Erythroblast (primary cell): Measurements from ENCODE around the gene MSI2.

ENCODE experiments used
- DNase-seq, 2 experiments: peaks; one replicate each; lab custom pipeline; 2025; lab: John Stamatoyannopoulos, UW
- GATA1 ChIP-seq: IDR thresholded peaks from 2 replicates; pipeline ENCODE4 v1.6.1; 2011; ENCODE audit warnings: low read depth, mild to moderate bottlenecking, control low read depth, low read length, moderate library complexity
- POLR2A ChIP-seq: IDR thresholded peaks from 2 replicates; pipeline ENCODE4 v1.6.1; 2011; ENCODE audit warnings: mild to moderate bottlenecking, low read length

MSI2 gene

DNA sequence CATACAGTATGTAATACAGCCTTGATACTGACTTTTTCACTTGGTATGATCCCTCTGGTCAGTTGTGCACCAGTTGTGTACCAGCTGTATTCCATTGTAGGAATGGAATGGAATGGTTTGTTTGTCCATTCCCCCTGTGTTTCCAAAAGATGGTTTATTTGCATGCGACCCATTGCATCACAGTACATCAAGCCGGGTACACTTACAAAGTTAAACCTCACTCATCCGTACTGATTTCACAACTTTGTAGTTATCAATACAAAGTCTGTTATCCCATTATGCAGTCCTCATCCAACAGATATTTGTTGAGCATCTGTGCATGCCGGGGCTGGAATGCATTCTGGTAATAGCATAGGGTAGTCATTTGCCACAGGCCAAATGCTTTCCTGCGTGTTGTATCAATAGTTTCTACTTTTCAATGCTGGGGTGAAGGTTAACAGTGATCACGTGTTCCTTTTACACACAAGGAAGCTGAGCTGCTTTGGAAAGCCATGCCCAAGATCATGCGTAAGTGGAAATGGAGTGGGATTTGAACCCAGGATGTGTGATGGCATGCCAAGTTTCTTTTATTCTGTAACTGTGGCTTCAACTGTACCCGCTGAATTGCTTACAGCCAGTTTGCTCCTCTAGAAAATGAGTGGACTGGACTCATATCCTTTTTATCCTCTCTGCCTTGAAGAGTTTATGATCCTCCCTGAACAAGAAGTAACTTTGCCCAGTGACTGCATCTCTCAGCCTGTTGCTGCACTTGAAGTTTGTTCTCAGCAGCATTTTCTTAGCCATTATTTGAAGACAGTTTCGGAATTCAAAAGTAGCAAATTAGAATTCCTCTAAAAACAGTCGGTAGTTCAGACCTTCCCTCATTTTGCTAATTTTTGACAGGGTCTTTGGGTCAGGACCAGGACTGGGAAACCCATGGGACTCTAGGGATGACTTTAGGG is 260.2 kb downstream of the MSI2 start:
- no peak for TF ChIP-seq GATA1
- TF ChIP-seq POLR2A, result no peak
- no peak for DNase-seq

DNA sequence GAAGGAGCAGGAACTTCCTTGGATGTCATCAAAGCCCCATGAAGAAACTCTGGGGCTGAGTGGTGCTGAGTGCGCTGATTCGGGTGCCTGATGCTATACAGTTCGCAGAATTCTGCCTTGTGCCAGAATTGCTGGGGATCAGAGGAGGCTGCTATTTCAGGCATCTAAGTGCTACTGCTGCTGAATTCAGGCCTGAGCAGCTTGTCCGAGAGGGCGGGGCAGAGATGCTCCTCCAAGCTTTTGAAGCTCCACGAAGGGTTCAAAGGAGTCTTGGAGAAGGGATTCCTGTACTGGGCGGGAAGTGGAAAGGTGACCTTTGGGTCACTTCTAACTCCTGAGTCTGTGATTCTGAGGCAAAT is 260.9 kb downstream of the MSI2 start:
- no peak for DNase-seq
- no peak for TF ChIP-seq POLR2A
- TF ChIP-seq GATA1, result no peak

- no peak for DNase-seq
- TF ChIP-seq POLR2A (no peak), GATA1 (no peak)
Observed at GRCh38 chr17:57517632-57518456, 261.5 kb downstream of the MSI2 start.

- TF ChIP-seq POLR2A, result no peak
- TF ChIP-seq GATA1, result no peak
- no peak for DNase-seq
Observed at GRCh38 chr17:57518587-57519581, 262.6 kb downstream of the MSI2 start.

DNA sequence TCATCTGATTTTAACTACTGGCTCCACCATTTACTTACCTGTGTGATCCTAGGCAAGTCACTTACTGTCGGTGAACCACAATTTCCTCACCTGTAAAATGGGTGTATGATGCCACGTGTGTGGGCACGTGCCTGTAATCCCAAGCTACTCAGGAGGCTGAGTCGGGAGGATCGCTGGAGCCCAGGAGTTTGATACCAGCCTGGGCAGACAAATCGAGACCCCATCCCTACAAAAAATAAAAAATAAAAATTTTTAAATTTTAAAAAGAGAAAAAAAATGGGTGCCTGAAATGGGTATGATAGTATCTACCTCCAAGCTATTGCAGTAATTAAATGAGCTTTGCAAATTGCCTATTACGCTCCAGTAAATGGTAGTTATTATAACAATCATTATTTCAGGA is 263.5 kb downstream of the MSI2 start:
- DNase-seq, result no peak
- TF ChIP-seq POLR2A (no peak), GATA1 (no peak)

DNA sequence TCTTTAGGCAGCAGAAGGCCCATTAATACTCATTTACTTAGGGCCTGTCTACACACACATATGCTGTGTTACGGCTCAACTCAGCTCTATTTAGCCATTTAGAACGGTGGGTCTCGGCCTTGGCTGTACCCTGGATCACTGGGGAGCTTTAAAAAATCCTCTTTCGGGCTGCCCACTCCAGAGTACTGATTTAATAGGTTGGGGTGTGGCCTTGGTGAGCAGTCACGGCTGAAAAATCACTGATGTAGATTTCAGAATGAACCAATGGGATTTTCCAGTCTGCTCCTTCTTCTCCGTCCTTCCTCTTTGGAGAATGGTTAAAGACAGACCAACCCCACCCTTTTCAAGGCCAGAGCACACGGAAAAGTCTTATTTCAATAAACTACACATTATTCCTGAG is 265.3 kb downstream of the MSI2 start:
- no peak for DNase-seq
- TF ChIP-seq GATA1 (no peak), POLR2A (no peak)

DNA sequence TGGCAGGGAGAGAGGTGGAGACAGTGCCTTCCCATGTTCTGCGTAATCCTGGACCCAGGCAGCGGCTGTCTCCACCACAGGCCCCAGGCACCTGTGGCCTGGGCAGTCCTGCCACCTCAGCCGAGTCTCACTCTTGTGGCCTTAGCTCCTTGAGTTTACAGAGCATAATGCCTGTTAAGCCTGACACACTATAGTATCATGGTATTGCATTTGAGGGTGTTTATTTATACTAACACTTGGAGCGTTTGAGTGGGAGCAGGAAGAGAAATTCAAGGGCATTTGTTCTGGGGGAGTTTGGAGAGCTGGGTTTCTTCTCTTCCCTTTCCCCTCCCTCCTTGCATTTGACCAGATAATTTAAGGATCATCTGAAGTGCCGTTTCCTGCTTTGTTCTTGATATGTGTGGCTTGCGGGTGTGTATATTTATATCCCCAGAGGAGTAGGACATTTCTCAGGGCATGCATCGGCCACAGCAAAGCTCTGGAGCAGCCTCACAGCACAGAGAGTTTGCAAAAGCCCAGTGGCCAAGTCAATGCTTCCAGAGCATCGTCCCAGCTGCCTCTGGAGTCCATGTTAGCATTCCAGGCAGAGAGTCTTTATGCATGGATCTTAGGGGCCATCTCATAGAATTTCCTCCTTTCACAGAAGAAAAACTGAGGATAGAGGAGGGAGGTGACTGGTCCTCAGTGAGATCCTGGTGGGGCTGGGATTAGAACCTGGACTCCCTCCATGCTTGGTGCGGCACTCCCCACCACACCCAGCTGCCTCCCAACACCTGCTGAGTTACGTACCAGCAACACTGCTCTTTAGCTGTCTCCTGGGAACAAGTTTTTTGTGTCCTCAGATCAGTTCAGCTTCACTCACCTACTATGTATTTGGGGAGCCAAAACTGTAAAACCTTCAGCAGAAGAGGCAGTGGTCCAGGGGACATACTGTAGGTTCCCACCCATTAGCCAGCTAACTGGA is 266.0 kb downstream of the MSI2 start:
- TF ChIP-seq GATA1 (no peak), POLR2A (no peak)
- no peak for DNase-seq

DNA sequence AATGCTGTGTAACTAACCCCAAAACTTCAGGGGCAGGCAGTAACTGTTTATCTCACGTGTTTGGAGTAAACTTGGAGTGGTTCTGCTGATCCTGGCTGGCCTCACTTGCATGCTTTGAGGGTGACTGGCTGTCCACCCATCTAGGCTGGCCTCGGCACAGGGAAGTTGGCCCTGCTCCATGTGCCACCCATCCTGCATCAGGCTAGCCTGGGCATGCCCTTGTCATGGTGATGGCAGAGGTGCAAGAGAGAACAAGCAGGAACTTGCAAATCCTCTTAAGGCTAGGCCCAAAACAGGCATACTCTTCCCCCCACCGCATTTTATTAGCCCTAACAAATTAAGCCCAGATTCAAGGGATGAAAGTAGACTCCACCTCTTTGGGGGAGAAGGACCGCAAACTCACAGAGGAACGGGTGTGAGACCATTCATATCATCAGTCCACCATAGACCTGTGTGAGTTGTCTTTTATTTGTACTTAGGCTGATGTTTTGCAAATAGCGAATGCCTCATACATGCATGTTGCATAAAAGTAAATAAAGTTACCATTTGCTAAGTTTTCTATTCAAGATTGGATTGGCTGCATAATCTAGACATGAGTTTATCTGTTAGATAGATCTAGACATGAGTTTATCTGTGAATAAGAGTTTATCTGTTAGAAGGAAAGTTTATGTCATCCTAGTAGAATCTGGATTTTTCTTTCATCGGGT is 267.8 kb downstream of the MSI2 start:
- no peak for TF ChIP-seq GATA1
- no peak for TF ChIP-seq POLR2A

DNA sequence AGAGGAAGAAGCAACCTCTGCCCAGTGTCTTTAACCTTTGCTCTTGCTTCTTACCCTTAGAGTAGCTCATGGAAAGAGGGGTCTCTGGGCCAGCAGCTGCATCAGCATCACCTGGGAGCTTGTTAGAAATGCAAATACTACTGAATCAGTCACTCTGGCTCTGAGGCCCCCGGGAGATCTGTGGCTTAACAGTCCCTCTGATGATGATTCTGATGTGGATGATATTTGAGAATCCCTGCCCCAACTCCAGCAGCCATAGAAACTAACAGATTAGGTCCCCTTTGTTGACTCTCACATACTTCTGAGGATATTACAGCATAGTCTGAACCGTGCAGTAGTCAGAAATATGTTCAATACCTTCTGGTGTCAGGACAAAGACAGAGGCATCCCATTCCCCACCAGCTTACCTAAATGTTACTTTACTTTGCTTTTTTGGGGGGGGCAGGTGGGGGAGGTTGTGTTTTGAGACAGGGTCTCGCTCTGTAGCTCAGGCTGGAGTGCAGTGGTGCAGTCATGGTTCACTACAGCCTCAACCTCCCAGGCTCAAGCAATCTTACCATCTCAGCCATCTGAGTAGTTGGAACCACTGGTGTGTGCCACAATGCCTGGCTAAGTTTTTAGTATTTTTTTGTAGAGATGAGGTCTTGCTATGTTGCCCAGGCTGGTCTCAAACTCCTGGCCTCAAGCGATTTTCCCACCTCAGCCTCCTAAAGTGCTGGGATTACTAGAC is 268.7 kb downstream of the MSI2 start:
- TF ChIP-seq GATA1 (no peak), POLR2A (no peak)
- DNase-seq, result no peak

More for the DNA sequence above, 267.8 kb downstream of the MSI2 start:
- DNase-seq, result no peak

GRCh38 chr17:57527221-57528057 is 271.1 kb downstream of the MSI2 start:
- DNase-seq, result no peak
- TF ChIP-seq POLR2A (no peak), GATA1 (no peak)

GRCh38 chr17:57528058-57528451 is 271.7 kb downstream of the MSI2 start:
- no peak for DNase-seq
- TF ChIP-seq GATA1 (no peak), POLR2A (no peak)
